Astrocyte (in vitro differentiated cells and primary cell): ENCODE data around the gene FBXO34. TPM values are rescaled to one million over a fixed set of nuclear protein-coding genes. Genes with fewer than 3 reads are reported as not detected.

Source experiments
- DNase-seq: peaks from one replicate; pipeline ENCODE4 v3.0.0-alpha.2; 2010; ENCODE audit warnings: low read depth
- FAIRE-seq: peaks from 2 replicates; lab custom pipeline; 2011; peaks lifted over from hg19 to GRCh38; lab: Jason Lieb, UNC
- H2AFZ ChIP-seq: 2 replicates; pipeline ENCODE4 v1.6.0; 2012; ENCODE audit warnings: low read depth, low read length, inconsistent platforms
- H3K27ac ChIP-seq: 2 replicates; pipeline ENCODE4 v1.5.1; 2011; ENCODE audit warnings: low read depth, low read length, inconsistent platforms
- H3K27me3 ChIP-seq: 2 replicates; pipeline ENCODE4 v1.6.0; 2011; ENCODE audit warnings: low read length, inconsistent platforms; ENCODE audit not compliant: insufficient read depth
- H3K36me3 ChIP-seq: 2 replicates; pipeline ENCODE4 v1.5.1; 2011; ENCODE audit warnings: low read length, inconsistent platforms; ENCODE audit not compliant: insufficient read depth
- H3K4me1 ChIP-seq: 2 replicates; pipeline ENCODE4 v1.5.1; 2011; ENCODE audit warnings: low read length, inconsistent platforms; ENCODE audit not compliant: insufficient read depth
- H3K4me2 ChIP-seq: 2 replicates; pipeline ENCODE4 v1.6.0; 2012; ENCODE audit warnings: low read length, inconsistent platforms
- H3K4me3 ChIP-seq: 2 replicates; pipeline ENCODE4 v1.5.1; 2011; ENCODE audit warnings: low read depth, mild to moderate bottlenecking, low read length, inconsistent platforms; ENCODE audit not compliant: insufficient read depth
- H3K79me2 ChIP-seq: 2 replicates; pipeline ENCODE4 v1.6.0; 2012; ENCODE audit warnings: mild to moderate bottlenecking, low read length, inconsistent platforms; ENCODE audit not compliant: insufficient read depth
- H3K9ac ChIP-seq: 2 replicates; pipeline ENCODE4 v1.6.0; 2012; ENCODE audit warnings: mild to moderate bottlenecking, low read length, inconsistent platforms
- H3K9me3 ChIP-seq: 2 replicates; pipeline ENCODE4 v1.5.1; 2012; ENCODE audit warnings: low read depth, mild to moderate bottlenecking, low read length, inconsistent platforms; ENCODE audit not compliant: insufficient read depth
- H4K20me1 ChIP-seq: 2 replicates; pipeline ENCODE4 v1.6.0; 2012; ENCODE audit warnings: low read length, inconsistent platforms; ENCODE audit not compliant: insufficient read depth
- H3K27ac Mint-ChIP-seq: one replicate; pipeline ENCODE4 v1.8.0; 2021; ENCODE audit warnings: mild to moderate bottlenecking, mixed read lengths; ENCODE audit not compliant: unreplicated experiment
- H3K27me3 Mint-ChIP-seq: one replicate; pipeline ENCODE4 v1.8.0; 2021; ENCODE audit warnings: low read depth, mixed read lengths; ENCODE audit not compliant: unreplicated experiment
- H3K36me3 Mint-ChIP-seq: one replicate; pipeline ENCODE4 v1.8.0; 2021; ENCODE audit warnings: low read depth, mixed read lengths; ENCODE audit not compliant: unreplicated experiment
- H3K4me1 Mint-ChIP-seq: one replicate; pipeline ENCODE4 v1.8.0; 2021; ENCODE audit warnings: low read depth, mixed read lengths; ENCODE audit not compliant: unreplicated experiment
- H3K4me3 Mint-ChIP-seq: one replicate; pipeline ENCODE4 v1.8.0; 2021; ENCODE audit warnings: mild to moderate bottlenecking, moderate library complexity, mixed read lengths; ENCODE audit not compliant: unreplicated experiment
- H3K9me3 Mint-ChIP-seq: one replicate; pipeline ENCODE4 v1.8.0; 2021; ENCODE audit warnings: mild to moderate bottlenecking, mixed read lengths; ENCODE audit not compliant: unreplicated experiment
- CTCF ChIP-seq: IDR thresholded peaks from 2 replicates; pipeline ENCODE4 v1.5.1; 2011; ENCODE audit warnings: low read depth, mild to moderate bottlenecking, inconsistent platforms, low read length, moderate library complexity; ENCODE audit not compliant: insufficient read depth
- EZH2 ChIP-seq: IDR thresholded peaks from 2 replicates; pipeline ENCODE4 v1.6.1; 2012; ENCODE audit warnings: mild to moderate bottlenecking, low read length, inconsistent platforms; ENCODE audit not compliant: insufficient read depth
- total RNA-seq: library from RNA; stranded (reverse); gene quantifications from 2 replicates; pipeline ENCODE4 v1.2.1, GENCODE V29; 2021

Gene FBXO34
- total RNA-seq, 1 donor from 2014 or later, result 23.4 TPM

- no peak for TF ChIP-seq EZH2
- TF ChIP-seq CTCF, result no peak
- no peaks in the 10 kb centered on the region for H3K36me3 ChIP-seq
- Mint-ChIP-seq H3K9me3 (peaks cover 14% of the 10 kb centered on the region), H3K4me1 (no peaks in the 10 kb centered on the region), H3K36me3 (no peaks in the 10 kb centered on the region), H3K4me3 (no peak overlapping the region), H3K27ac (no peak overlapping the region), H3K27me3 (peaks cover 11% of the 10 kb centered on the region)
- no peak overlapping the region for H3K27ac ChIP-seq
- H4K20me1 ChIP-seq, result no peaks in the 10 kb centered on the region
- H3K4me3 ChIP-seq, result no peak overlapping the region
- H3K4me1 ChIP-seq, result no peaks in the 10 kb centered on the region
- H3K79me2 ChIP-seq, result no peaks in the 10 kb centered on the region
- FAIRE-seq (no peak), DNase-seq (no peak)
- H3K4me2 ChIP-seq, result no peak overlapping the region
- H3K9ac ChIP-seq, result no peak overlapping the region
- H3K27me3 ChIP-seq, result peaks cover 10% of the 10 kb centered on the region
- no peaks in the 10 kb centered on the region for H3K9me3 ChIP-seq
- no peak overlapping the region for H2AFZ ChIP-seq
Observed at GRCh38 chr14:55228261-55228660, 43.0 kb upstream of the FBXO34 start.

GRCh38 chr14:55233591-55233990, 37.6 kb upstream of the FBXO34 start:
- no peak overlapping the region for H3K9ac ChIP-seq
- Mint-ChIP-seq H3K9me3 (peaks cover 7% of the 10 kb centered on the region), H3K36me3 (no peaks in the 10 kb centered on the region), H3K4me3 (no peak overlapping the region), H3K27ac (no peak overlapping the region), H3K4me1 (peaks cover 3% of the 10 kb centered on the region), H3K27me3 (peaks cover 29% of the 10 kb centered on the region)
- H3K36me3 ChIP-seq, result no peaks in the 10 kb centered on the region
- peaks cover 20% of the 10 kb centered on the region for H3K27me3 ChIP-seq
- H3K4me1 ChIP-seq, result no peaks in the 10 kb centered on the region
- DNase-seq (no peak), FAIRE-seq (no peak)
- no peak overlapping the region for H2AFZ ChIP-seq
- no peaks in the 10 kb centered on the region for H3K79me2 ChIP-seq
- no peak overlapping the region for H3K4me2 ChIP-seq
- no peak overlapping the region for H3K27ac ChIP-seq
- TF ChIP-seq CTCF (no peak), EZH2 (no peak)
- H3K4me3 ChIP-seq, result no peak overlapping the region
- H4K20me1 ChIP-seq, result no peaks in the 10 kb centered on the region
- no peaks in the 10 kb centered on the region for H3K9me3 ChIP-seq

- no peaks in the 10 kb centered on the region for H3K4me1 ChIP-seq
- peaks cover 21% of the 10 kb centered on the region for H3K27me3 ChIP-seq
- no peaks in the 10 kb centered on the region for H3K9me3 ChIP-seq
- no peaks in the 10 kb centered on the region for H3K36me3 Mint-ChIP-seq
- FAIRE-seq, result no peak
- H3K27me3 Mint-ChIP-seq, result peaks cover 22% of the 10 kb centered on the region
- no peaks in the 10 kb centered on the region for H4K20me1 ChIP-seq
- no peak overlapping the region for H3K4me3 ChIP-seq
- no peak overlapping the region for H3K4me2 ChIP-seq
- H3K9me3 Mint-ChIP-seq, result peaks cover 4% of the 10 kb centered on the region
- no peak overlapping the region for H3K4me3 Mint-ChIP-seq
- no peak for TF ChIP-seq EZH2
- TF ChIP-seq CTCF, result no peak
- H2AFZ ChIP-seq, result no peak overlapping the region
- no peaks in the 10 kb centered on the region for H3K79me2 ChIP-seq
- H3K27ac Mint-ChIP-seq, result no peak overlapping the region
- peaks cover 3% of the 10 kb centered on the region for H3K4me1 Mint-ChIP-seq
- H3K36me3 ChIP-seq, result no peaks in the 10 kb centered on the region
- no peak for DNase-seq
- H3K27ac ChIP-seq, result no peak overlapping the region
- no peak overlapping the region for H3K9ac ChIP-seq
Observed at GRCh38 chr14:55238019-55238680, 33.1 kb upstream of the FBXO34 start.
